AG09319 (cell line): ENCODE data around the gene NR1H2.

ENCODE experiments used
- DNase-seq: peaks from one replicate; pipeline ENCODE4 v3.0.0-alpha.2; 2010; ENCODE audit warnings: low read depth; ENCODE audit errors: extremely low read depth
- TF ChIP-seq, protein P1 (sequence below): IDR thresholded peaks from 2 replicates; pipeline ENCODE4 v1.5.1; 2011; ENCODE audit warnings: low read depth, mild to moderate bottlenecking, inconsistent platforms, low read length, moderate library complexity

NR1H2 gene

DNA sequence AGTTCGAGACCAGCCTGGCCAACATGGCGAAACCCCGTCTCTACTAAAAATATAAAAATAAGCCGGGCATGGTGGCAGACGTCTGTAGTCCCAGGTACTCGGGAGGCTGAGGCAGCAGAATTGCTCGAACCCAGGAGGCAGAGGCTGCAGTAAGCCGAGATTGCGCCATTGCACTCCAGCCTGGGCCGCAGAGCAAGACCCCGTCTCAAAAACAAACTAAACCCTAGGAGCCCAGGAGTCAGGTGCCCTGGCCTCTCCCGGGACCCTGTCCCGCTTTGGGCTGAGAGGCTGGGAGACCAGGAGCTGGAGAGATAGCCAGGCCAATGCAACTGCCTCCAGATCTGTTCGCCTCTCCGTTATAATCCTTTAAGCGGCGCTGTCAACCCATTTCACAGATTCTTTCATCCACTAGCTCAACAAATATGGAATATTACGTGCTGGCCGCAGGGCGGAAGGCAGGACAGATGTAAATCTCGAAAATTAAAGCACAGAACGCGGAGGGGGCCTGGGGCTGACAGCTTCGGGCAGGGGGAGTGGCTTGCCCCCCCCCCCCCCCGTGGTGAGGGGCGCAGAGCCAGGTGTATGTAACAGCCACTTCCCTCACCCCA, 51.2 kb downstream of the NR1H2 start:
- TF ChIP-seq, protein P1, sequence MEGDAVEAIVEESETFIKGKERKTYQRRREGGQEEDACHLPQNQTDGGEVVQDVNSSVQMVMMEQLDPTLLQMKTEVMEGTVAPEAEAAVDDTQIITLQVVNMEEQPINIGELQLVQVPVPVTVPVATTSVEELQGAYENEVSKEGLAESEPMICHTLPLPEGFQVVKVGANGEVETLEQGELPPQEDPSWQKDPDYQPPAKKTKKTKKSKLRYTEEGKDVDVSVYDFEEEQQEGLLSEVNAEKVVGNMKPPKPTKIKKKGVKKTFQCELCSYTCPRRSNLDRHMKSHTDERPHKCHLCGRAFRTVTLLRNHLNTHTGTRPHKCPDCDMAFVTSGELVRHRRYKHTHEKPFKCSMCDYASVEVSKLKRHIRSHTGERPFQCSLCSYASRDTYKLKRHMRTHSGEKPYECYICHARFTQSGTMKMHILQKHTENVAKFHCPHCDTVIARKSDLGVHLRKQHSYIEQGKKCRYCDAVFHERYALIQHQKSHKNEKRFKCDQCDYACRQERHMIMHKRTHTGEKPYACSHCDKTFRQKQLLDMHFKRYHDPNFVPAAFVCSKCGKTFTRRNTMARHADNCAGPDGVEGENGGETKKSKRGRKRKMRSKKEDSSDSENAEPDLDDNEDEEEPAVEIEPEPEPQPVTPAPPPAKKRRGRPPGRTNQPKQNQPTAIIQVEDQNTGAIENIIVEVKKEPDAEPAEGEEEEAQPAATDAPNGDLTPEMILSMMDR = no peak
- DNase-seq = no peak

DNA sequence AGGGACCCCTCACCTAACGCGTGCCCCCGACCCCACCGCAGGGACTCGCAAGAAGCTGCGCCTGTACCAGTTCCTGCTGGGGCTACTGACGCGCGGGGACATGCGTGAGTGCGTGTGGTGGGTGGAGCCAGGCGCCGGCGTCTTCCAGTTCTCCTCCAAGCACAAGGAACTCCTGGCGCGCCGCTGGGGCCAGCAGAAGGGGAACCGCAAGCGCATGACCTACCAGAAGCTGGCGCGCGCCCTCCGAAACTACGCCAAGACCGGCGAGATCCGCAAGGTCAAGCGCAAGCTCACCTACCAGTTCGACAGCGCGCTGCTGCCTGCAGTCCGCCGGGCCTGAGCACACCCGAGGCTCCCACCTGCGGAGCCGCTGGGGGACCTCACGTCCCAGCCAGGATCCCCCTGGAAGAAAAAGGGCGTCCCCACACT, 51.8 kb downstream of the NR1H2 start:
- DNase-seq = peak; percentile 25
- TF ChIP-seq, protein P1 = no peak

DNA sequence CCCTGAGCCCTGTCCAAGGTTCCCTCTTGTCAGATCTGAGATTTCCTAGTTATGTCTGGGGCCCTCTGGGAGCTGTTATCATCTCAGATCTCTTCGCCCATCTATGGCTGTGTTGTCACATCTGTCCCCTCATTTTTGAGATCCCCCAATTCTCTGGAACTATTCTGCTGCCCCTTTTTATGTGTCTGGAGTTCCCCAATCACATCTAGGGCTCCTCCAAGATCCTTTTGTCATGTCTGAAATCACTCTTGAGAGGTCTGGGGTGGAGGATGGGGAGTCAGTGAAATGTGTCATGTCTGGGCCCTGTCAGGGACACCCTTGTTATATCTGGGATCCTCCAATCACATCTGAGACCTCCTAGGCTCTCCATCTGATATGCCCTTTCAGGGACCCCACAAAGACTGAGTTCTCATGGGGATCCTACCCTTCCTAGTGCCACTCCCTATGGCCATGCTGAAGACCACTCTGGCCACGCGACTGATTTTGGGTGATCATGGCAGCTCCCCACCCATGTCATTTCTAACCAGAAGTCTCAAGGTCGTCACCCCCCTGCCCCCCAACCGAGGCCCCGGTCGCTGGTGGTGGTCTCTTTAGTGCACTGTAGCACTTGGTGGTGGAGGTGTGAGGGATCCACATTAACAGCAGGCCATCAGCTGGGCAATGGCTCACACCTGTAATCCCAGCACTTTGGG, 52.7 kb downstream of the NR1H2 start:
- DNase-seq = no peak
- TF ChIP-seq, protein P1 = no peak

DNA sequence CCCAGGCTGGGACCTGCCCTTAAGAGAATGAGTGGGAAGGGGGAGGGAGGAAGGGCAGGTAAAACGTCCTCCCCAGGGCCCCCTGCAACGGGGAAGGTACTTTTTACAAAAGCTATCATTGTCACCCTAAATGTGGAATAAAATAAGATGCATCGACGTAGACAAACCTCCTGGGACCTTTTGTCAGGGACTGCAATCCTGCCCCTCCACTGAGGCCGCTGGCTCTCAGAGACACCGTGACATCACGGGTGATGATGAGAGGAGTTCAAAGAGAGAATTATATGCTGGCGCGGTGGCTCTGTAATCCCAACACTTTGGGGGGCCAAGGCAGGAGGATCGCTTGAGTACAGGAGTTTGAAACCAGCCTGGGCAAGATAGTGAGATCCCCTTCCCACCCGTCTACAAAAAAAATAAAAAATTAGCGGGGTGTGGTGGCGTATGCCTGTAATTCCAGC, 54.7 kb downstream of the NR1H2 start:
- TF ChIP-seq, protein P1 = no peak
- no peak for DNase-seq

DNA sequence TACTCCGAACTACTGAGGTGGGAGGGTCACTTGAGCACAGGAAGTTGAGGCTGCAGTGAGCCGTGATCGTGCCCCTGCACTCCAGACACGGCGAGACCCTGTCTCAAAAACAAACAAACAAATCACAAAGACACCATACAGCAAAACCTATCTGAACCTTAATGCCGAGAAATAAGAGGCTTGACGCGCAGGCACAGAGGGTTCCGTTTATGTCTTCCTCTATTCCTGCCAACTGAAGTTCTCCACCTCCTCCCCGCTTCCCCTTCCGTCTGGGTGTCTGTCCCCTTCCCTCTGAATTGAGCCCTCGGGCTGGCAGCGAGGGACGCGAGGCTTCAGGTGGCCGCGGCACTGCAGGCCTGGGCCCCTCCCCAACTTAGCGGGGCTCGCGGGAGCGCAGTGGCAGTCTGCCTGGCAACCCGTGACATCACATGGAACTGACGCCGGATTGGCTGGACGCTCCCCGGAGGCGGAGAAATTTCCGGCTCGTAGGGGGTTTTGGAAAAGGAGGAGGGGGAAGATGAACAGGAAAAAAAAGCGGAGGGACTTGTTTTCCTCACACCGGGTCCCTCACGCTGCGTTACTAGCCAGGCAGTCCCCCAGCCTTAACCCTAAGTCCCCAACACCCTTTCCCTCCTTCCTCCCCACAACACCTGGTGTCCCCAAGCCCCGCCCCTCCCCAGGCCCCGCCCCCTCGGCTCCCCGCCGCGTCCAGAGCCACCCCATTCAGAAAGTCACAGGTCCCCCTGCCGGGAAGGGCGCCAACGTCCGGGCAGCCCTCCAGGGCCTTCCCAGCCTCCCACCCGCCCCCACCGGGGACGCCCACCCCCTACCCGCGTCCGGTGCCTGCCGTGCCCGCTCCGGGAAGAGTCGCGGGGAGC, 55.3 kb downstream of the NR1H2 start:
- TF ChIP-seq, protein P1 = no peak
- DNase-seq = peak; percentile 8

DNA sequence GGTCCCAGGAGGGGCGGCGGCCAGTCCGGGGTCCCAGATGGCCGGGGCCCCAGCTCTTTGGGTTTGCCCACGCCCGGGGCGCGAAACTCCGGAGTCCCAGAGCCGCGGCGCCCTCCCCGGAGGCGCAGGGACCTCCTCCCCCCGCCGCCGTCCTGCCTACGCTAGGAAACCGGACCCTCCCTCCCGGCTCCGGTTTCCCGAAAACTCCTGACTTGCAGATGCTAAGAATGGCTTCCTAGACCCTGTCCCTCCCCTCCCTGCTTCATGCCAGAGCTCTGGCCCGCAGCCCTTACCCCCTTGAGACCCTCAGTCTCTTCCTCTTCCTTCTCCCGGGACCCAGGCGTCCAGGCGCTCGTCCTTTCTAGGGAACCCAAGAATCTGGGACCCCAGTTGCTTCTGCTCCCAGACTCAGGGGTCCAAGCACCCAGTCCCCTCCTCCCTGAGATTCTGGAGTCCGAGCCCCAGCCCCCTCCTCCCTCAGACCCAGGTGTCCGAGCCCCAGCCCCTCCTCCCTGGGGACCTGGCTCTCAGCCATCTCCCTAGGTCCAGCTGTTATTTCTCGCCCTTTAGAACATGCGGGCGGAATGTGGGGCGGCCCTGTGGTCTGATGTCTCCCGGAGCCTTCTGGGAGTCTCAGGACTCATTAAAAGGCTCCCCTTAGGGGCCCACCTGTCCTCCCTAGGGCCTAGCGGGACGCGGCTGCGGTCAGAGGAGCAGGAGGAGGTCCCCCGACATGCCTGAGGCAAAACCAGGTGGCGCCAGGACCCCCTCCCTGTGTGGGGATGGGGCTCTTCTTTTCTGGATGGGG, 56.2 kb downstream of the NR1H2 start, which contains the start of gene MYBPC2:
Gene MYBPC2, plus strand, starts transcription at position 672 of the 808 bp plus-strand sequence. Its CDS starts 62 bp downstream, at position 734.
- no peak for DNase-seq
- TF ChIP-seq, protein P1 = no peak
